D341Med (cell line): ENCODE data around the gene SLC39A2.
"Not testable (repeated sequence)": the region's sequence is repeated elsewhere in the genome, so short reads cannot be mapped to it uniquely, and the experiment has no call there.

Experiments used
- DNase-seq: peaks from one replicate; pipeline ENCODE4 v3.0.0; 2012; ENCODE audit warnings: low spot score

The SLC39A2 gene

DNA sequence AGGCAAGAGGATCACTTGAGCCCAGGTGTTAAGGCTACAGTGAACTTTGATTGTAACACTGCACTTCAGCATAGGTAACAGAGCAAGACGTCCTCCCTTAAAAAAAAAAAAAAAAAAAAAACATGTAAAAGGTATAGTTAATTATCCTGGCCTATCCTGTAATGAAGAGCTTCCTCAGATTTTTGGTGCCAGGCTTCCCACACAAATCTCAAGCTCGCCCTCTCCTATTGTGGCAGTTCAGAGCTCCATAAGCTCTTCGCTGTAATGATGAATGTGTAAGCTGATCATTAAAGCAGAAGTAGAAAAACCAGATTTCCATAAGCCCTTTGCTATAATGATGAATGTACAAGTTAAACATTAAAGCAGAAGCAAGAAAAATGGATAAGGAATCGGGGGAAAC is 2.0 kb upstream of the SLC39A2 start:
- no peak for DNase-seq

DNA sequence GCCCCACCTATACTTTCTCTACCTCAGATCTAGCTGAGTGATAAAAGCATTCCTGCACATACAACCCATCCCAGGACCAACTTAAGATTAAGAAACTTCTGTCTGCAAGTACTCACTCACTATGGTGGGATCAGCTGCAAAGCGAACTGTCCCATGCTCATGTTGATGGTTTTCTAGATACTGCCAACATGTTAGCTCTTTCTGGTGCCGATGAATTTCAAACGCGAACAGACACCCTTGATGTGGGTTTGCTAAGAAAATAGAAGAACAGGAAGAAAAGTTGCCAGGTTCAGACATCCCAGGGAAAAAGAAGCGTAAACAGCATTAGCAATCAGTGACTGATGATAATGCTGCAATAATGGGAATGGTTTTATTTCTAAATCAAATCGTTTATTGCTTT is 1.5 kb upstream of the SLC39A2 start:
- no peak for DNase-seq

DNA sequence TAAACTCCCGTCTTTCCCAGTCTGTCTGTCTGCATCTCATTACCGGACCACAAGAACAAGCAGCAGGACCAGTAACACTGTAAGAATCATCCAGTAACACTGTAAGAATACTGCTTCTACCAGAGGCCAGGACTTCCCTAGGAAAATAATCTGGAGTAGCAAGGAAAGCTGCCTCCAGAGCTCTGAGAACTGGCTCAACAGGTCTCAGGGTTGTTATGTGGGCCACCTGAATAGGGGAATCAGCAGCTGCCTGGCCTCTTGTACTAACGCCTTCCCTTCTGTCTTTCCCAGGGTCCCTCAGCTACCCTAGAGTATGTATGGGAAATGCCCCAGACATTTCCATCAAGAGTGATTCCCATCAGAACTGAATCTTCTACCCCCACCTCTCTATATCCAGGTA is 954 bp upstream of the SLC39A2 start:
- no peak for DNase-seq

GRCh38 chr14:20999591-20999990 is 498 bp downstream of the SLC39A2 start:
- DNase-seq: no peak

DNA sequence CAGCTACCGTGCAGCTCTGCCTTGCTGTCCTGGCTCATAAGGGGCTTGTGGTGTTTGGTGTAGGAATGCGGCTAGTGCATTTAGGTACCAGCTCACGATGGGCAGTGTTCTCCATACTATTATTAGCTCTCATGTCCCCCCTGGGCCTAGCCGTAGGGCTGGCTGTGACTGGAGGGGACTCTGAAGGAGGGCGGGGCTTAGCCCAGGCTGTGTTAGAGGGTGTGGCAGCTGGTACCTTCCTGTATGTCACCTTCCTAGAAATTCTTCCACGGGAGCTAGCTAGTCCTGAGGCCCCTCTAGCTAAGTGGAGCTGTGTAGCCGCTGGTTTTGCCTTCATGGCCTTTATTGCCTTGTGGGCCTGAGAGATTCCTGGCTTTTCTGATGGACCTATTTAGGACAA is 2.1 kb downstream of the SLC39A2 start:
- no peak for DNase-seq

DNA sequence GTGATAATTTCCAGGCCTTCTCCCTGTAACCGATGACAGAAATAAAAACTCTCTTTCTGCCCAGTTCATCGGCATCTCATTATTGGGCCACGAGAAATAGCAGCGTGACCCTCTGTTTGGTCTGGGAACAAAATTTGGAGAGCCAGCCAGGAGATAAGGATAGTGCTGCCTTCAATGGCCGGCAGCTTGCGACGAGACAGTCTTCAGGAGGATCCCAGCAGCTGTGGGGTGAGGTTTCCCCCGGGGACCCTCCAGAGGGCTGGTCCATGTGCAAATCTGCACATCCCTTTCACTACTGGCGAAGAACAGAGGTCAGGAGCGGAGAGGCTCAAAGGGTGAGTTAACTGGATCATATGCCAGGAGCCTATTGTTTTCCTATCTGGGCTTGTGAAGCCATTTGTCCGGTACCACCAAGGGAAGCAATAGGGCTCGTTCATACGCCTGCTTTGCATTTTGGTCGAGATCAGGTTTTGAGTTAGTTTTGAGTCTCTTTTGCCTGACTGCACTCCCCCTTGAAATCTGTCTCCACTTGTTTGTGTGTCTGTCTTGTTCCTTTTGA is 4.8 kb downstream of the SLC39A2 start:
- no peak for DNase-seq

- DNase-seq: not testable (repeated sequence)
Observed at GRCh38 chr14:21009721-21010120, 10.6 kb downstream of the SLC39A2 start.

- no peak for DNase-seq
Observed at GRCh38 chr14:21011136-21011535, 12.0 kb downstream of the SLC39A2 start.

DNA sequence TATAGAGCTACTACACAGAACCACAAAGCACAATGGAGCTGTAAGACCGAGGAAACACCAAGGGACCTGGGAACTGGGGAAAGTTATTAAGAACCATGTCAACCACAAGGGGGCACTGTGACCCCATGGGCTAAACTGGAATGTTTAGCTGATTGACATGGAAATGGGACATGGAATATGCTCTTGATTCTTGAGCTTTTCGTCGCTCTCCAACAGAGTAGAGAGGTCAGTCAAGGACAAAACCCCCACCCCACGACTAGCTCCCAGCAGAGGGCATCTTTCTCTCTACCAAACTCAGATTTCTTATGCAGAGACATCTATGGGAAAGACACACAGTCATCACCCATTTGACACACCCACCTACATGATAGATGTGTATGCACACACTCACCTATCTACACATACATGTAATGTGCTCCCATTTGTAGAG is 15.7 kb downstream of the SLC39A2 start:
- peak; percentile 70 for DNase-seq

DNA sequence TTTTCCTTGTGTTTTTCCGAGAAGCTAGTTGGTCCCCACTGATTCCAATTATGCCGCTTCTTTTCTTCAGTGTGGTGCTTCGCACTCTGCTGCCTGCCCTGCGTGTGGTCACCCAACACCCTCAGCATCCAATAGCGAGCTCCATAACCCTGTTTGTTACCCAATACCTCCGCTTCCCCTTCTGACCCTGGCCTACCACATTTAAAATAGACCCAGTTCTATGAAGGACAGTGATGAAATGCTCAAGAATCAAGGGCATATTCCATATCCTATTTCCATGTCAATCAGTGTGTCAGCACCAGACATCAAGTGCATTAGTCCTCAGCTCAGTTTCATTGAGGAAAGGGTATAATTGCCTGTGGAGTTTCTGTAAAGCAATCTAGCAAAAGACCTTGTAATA is 16.2 kb downstream of the SLC39A2 start:
- DNase-seq: no peak

- no peak for DNase-seq
Observed at GRCh38 chr14:21016413-21017190, 17.5 kb downstream of the SLC39A2 start.

DNA sequence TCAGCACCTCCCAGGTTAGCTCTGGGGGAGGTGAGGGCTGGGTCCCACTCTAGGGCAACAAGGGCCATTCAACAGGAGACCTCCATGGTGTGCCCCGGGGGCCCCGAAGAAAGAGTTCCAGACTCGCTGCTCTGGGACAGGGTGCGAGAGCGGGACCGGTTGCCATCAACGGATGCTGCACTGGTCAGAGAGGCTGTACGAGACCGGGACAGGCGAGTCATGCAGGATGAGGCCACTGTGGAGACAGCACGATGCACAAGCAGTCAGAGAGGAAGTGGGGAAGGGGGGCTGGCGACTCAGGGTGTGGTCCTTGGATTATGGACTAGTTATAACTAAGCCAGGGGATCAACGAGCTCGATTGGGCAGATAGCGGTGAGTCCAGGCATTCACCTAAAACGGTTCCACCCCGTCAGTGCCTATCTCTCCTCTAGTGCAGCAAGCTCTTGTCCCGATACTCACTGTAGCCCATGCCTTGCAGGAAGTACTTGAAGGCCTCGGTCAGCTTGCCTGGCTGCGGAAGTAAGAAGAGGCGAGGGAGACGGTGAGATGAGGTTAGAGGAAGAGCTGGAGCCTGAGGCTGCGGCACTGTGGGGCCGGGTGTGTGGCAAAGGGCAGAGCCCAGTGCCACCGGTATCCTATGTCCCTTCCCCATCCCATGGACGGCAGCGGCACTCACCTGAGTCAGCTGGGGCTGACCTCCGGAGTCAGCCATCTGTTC is 18.6 kb downstream of the SLC39A2 start:
- no peak for DNase-seq

GRCh38 chr14:21018286-21018685 is 19.2 kb downstream of the SLC39A2 start:
- no peak for DNase-seq

GRCh38 chr14:21018781-21019180 is 19.7 kb downstream of the SLC39A2 start:
- DNase-seq: no peak

- DNase-seq: no peak
Observed at GRCh38 chr14:21019366-21019765, 20.3 kb downstream of the SLC39A2 start.

GRCh38 chr14:21020977-21021545 is 22.0 kb downstream of the SLC39A2 start:
- DNase-seq: no peak

GRCh38 chr14:21022686-21023085 is 23.6 kb downstream of the SLC39A2 start:
- DNase-seq: peak; percentile 6

- peak; percentile 21 for DNase-seq
Observed at GRCh38 chr14:21023174-21023573, 24.1 kb downstream of the SLC39A2 start.

DNA sequence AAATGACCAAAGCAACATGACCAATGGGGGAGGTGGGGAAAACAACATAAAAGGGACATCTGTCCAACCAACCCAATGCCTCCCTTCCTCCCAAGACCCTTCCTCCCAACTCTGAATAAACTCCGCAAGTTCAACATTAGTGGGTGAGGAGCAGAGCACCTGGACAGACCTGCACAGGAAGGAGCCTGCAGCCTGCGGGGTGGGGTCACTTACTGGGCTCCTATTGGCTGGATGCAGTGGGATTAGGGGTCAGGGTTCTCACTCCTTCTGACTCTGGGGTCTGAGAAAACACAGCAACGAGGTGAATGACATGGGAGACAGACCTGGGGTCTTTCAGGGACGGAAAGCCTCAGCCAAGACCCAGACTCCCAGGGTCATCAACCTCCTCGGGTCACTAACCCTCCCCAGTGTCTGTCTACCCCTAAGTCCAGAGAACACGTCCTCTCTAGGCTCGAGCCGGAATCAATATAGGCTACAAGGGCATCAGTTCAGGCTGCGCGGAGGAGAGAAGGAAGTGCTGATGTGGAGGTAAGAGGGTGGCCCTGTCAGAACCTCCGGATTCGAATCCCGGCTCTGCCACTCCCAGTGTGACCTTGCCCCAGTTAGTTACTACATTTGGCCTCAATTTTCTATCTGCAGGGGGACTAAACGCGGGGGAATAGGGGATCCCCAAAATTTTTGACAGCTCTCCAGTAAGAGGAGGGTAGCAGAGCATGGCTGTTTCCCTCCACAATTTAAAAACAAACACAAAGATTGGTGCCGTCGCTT is 24.9 kb downstream of the SLC39A2 start:
- peak; percentile 18 for DNase-seq

DNA sequence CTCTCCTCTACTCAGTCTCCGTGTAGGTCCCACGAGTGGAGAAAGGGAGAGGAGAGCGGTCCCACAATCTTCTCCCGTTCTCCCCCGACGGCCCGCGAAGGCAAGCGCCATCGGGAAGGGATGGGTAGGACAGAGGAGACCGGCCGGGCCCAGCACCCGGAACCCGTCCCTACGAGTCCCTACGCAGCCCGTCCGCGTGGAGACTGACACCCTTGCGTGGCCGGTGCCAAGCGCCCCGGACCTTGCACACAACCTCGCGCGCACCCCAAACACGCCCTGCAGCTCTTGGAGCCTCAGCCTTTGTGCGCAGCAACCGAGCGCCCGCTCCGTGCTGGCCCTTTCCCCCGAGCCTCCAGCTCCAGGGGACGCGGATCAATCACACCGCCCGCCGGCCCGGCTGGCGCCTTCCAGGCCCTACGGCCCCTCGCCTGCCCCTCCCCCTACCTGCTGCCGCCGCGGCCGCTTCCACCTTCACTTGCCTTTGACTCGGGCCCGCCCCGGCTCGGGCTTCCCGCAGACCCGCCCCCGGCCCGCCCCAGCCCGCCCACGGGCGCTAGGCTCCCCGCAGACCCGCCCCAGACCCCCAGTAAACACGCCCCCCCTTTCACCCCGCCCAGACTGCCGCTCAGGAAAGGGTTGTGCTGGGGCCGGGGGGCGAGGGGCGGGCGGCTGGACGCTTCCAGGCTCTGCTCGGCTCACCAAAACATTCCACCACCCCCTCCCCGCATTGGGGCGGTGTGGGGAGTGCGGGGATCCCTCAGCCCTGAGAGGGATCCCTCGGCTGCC is 25.7 kb downstream of the SLC39A2 start, which contains the start of gene NDRG2:
NDRG2 (minus strand) TSS at position 477 of the 786 bp plus-strand sequence. CDS start 1,746 bp downstream, outside the sequence.
- peak; percentile 82 for DNase-seq
